H1 (cell line): ENCODE measurements around the gene LY6G5B. TPM values are rescaled to one million over a fixed set of nuclear protein-coding genes. Genes with fewer than 3 reads are reported as not detected.

Source experiments
- CTCF ChIA-PET: fragments of 300-600 bp; sonication (Branson Sonifier 250); formaldehyde crosslinking; loops from one replicate; lab custom pipeline; 2021; ENCODE audit not compliant: partially characterized antibody; lab: Charles Lee
- POLR2A ChIA-PET: fragments of 300-600 bp; sonication (Branson Sonifier 250); formaldehyde crosslinking; loops from one replicate; lab custom pipeline; 2021; ENCODE audit warnings: inconsistent platforms; ENCODE audit not compliant: partially characterized antibody; lab: Charles Lee
- DNase-seq, 2 experiments: peaks; one replicate each; pipeline versions ENCODE4 v3.0.0 to v3.0.0-alpha.2; 2010 to 2022; ENCODE audit warnings: low spot score in 2 of 2, low read depth in 1 of 2, mixed read lengths in 1 of 2
- FAIRE-seq: peaks from 2 replicates; lab custom pipeline; 2011; peaks lifted over from hg19 to GRCh38; lab: Jason Lieb, UNC
- H2AFZ ChIP-seq: 2 replicates; pipeline ENCODE4 v1.8.1; 2012; ENCODE audit warnings: low read length, inconsistent platforms
- H2AK5ac ChIP-seq: 2 replicates; pipeline ENCODE4 v1.6.1; 2013; ENCODE audit warnings: low read depth, low read length
- H2BK120ac ChIP-seq: replicated peaks from 2 replicates; pipeline ENCODE3; 2013; ENCODE audit warnings: low read depth, low read length, inconsistent platforms
- H2BK12ac ChIP-seq: 2 replicates; pipeline ENCODE4 v1.6.1; 2013; ENCODE audit warnings: low read depth, low read length
- H2BK15ac ChIP-seq: 2 replicates; pipeline ENCODE4 v1.6.1; 2013; ENCODE audit warnings: low read length
- H2BK20ac ChIP-seq: 2 replicates; pipeline ENCODE4 v1.6.1; 2013; ENCODE audit warnings: low read length
- H2BK5ac ChIP-seq: 2 replicates; pipeline ENCODE4 v1.6.1; 2013; ENCODE audit warnings: low read depth, low read length
- H3K14ac ChIP-seq: 2 replicates; pipeline ENCODE4 v1.6.1; 2013; ENCODE audit warnings: inconsistent platforms; ENCODE audit not compliant: insufficient read length
- H3K18ac ChIP-seq: 2 replicates; pipeline ENCODE4 v1.6.1; 2013; ENCODE audit warnings: low read length; ENCODE audit errors: extremely low read depth
- H3K23ac ChIP-seq: 2 replicates; pipeline ENCODE4 v1.6.1; 2013; ENCODE audit warnings: inconsistent platforms; ENCODE audit not compliant: insufficient read length
- H3K23me2 ChIP-seq: 2 replicates; pipeline ENCODE4 v1.6.1; 2013; ENCODE audit warnings: low read depth, low read length
- H3K27ac ChIP-seq: 2 replicates; pipeline ENCODE4 v1.6.1; 2011; ENCODE audit warnings: low read depth, low read length, inconsistent platforms
- H3K27me3 ChIP-seq, 4 experiments: replicated peaks in 1 of 4; 1 replicate in 1 of 4; 2 replicates in 3 of 4; pipeline versions ENCODE4 v1.6.1 to v1.8.1; 2011 to 2013; ENCODE audit warnings: low read length in 3 of 4, mild to moderate bottlenecking in 3 of 4, inconsistent platforms in 2 of 4, mixed read lengths in 2 of 4, moderate library complexity in 1 of 4; ENCODE audit not compliant: control insufficient read depth in 3 of 4, insufficient read depth in 3 of 4; ENCODE audit errors: extremely low read depth in 1 of 4
- H3K36me3 ChIP-seq, 4 experiments: 2 replicates each; pipeline versions ENCODE4 v1.6.1 to v1.8.1; 2011 to 2013; ENCODE audit warnings: mild to moderate bottlenecking in 4 of 4, low read length in 3 of 4, moderate library complexity in 2 of 4, control low read depth in 1 of 4, inconsistent platforms in 1 of 4; ENCODE audit not compliant: insufficient read depth in 4 of 4, control insufficient read depth in 2 of 4
- H3K4ac ChIP-seq: replicated peaks from 2 replicates; pipeline ENCODE3; 2013; ENCODE audit warnings: low read length, low read depth, mixed read lengths, inconsistent platforms; ENCODE audit not compliant: insufficient read length
- H3K4me1 ChIP-seq, 4 experiments: replicated peaks in 1 of 4; 1 replicate in 1 of 4; 2 replicates in 3 of 4; pipeline versions ENCODE4 v1.6.1 to v1.8.1; 2011 to 2013; ENCODE audit warnings: low read length in 3 of 4, inconsistent platforms in 2 of 4, mixed read lengths in 1 of 4; ENCODE audit not compliant: insufficient read depth in 4 of 4, control insufficient read depth in 3 of 4
- H3K4me2 ChIP-seq, 2 experiments: 2 replicates each; pipeline versions ENCODE4 v1.6.1 to v1.8.1; 2011 to 2013; ENCODE audit warnings: low read depth in 2 of 2, low read length in 2 of 2, control low read depth in 1 of 2, inconsistent platforms in 1 of 2, mild to moderate bottlenecking in 1 of 2; ENCODE audit not compliant: insufficient read depth in 1 of 2
- H3K4me3 ChIP-seq, 4 experiments: fragments of 200-600, 300-600 bp in 1 of 4; sonication (generic), shearing (Covaris generic), sonication (Bioruptor Twin) in 1 of 4; 2 replicates each; pipeline versions ENCODE4 v1.5.1 to v1.8.1; 2011 to 2016; ENCODE audit warnings: low read length in 4 of 4, low read depth in 3 of 4, control low read depth in 2 of 4, inconsistent platforms in 2 of 4, mild to moderate bottlenecking in 2 of 4, mixed read lengths in 1 of 4, moderate library complexity in 1 of 4; ENCODE audit not compliant: insufficient read depth in 2 of 4; ENCODE audit errors: extremely low read depth in 1 of 4
- H3K56ac ChIP-seq: replicated peaks from 2 replicates; pipeline ENCODE3; 2013; ENCODE audit warnings: low read depth, mild to moderate bottlenecking, mixed read lengths, low read length, inconsistent platforms; ENCODE audit not compliant: insufficient read length
- H3K79me1 ChIP-seq: 2 replicates; pipeline ENCODE4 v1.6.1; 2013; ENCODE audit warnings: low read depth, low read length, control low read depth
- H3K79me2 ChIP-seq, 2 experiments: 2 replicates each; pipeline versions ENCODE4 v1.6.1 to v1.8.1; 2012 to 2013; ENCODE audit warnings: low read length in 2 of 2, mild to moderate bottlenecking in 2 of 2, inconsistent platforms in 1 of 2; ENCODE audit not compliant: insufficient read depth in 2 of 2, control insufficient read depth in 1 of 2
- H3K9ac ChIP-seq, 4 experiments: replicated peaks in 1 of 4; 1 replicate in 1 of 4; 2 replicates in 3 of 4; pipeline versions ENCODE4 v1.6.1 to v1.8.1; 2011 to 2013; ENCODE audit warnings: low read depth in 3 of 4, low read length in 3 of 4, control low read depth in 2 of 4, mild to moderate bottlenecking in 2 of 4, moderate library complexity in 2 of 4, inconsistent platforms in 1 of 4; ENCODE audit errors: extremely low read depth in 1 of 4
- H3K9me3 ChIP-seq, 2 experiments: 2 replicates each; pipeline versions ENCODE4 v1.6.1 to v1.8.1; 2012 to 2013; ENCODE audit warnings: mild to moderate bottlenecking in 2 of 2, moderate library complexity in 2 of 2, control low read depth in 1 of 2, inconsistent platforms in 1 of 2, low read depth in 1 of 2, low read length in 1 of 2, mixed read lengths in 1 of 2; ENCODE audit not compliant: insufficient read depth in 2 of 2
- H4K20me1 ChIP-seq, 2 experiments: replicated peaks in 1 of 2; 2 replicates each; pipeline versions ENCODE3 to v1.8.1; 2011 to 2013; ENCODE audit warnings: inconsistent platforms in 2 of 2, low read length in 2 of 2, mild to moderate bottlenecking in 1 of 2; ENCODE audit not compliant: insufficient read depth in 2 of 2, control insufficient read depth in 1 of 2
- H4K5ac ChIP-seq: 2 replicates; pipeline ENCODE4 v1.6.1; 2013; ENCODE audit warnings: low read length, low read depth, mixed read lengths, inconsistent platforms; ENCODE audit not compliant: insufficient read length
- H4K8ac ChIP-seq: 2 replicates; pipeline ENCODE4 v1.8.0; 2013; ENCODE audit warnings: mild to moderate bottlenecking, moderate library complexity, low read length, inconsistent platforms; ENCODE audit not compliant: insufficient read depth; ENCODE audit errors: extremely low read depth
- H4K91ac ChIP-seq: replicated peaks from 2 replicates; pipeline ENCODE3; 2013; ENCODE audit warnings: low read length, mixed read lengths, inconsistent platforms; ENCODE audit not compliant: insufficient read length
- HDAC6 ChIP-seq: IDR thresholded peaks from one replicate; pipeline ENCODE4 v1.7.1; 2012; ENCODE audit warnings: low read depth, mild to moderate bottlenecking, inconsistent platforms, low read length, moderate library complexity
- POLR2A ChIP-seq, 2 experiments: IDR thresholded peaks; 1 replicate in 1 of 2; 2 replicates in 1 of 2; pipeline ENCODE4 v1.6.1; 2011; ENCODE audit warnings: low read depth in 2 of 2, low read length in 2 of 2, mild to moderate bottlenecking in 2 of 2; ENCODE audit errors: control extremely low read depth in 1 of 2
- WGBS, 2 experiments: shearing (Covaris generic) in 1 of 2; methylation state at CpG; one replicate each; pipeline versions ENCODE4 v1.1.6 to v1.1.7; 2013 to 2015; ENCODE audit warnings: low lambda C conversion rate in 2 of 2, mixed read lengths in 2 of 2, inconsistent platforms in 1 of 2, low coverage in 1 of 2, missing lambda C conversion rate in 1 of 2; ENCODE audit not compliant: insufficient replicate concordance in 2 of 2, insufficient coverage in 1 of 2, insufficient read length in 1 of 2; ENCODE audit errors: extremely low coverage in 1 of 2, missing lambda C conversion rate in 1 of 2; 5-methylcytosine and 5-hydroxymethylcytosine counted together
- polyA plus RNA-seq, 7 experiments: library from polyadenylated mRNA; depleted of rRNA in 3 of 7; stranded (reverse) in 5 of 7; unstranded in 2 of 7; fragments of >200 nt in 5 of 7; fragments of 200-250 nt in 2 of 7; gene quantifications; 1 replicate in 5 of 7; 2 replicates in 1 of 7; 4 replicates in 1 of 7; pipeline versions ENCODE4 v1.2.1 to v1.2.3, GENCODE V29; 2011 to 2013; ENCODE audit warnings: missing spikeins in 2 of 7, mixed read lengths in 2 of 7
- total RNA-seq: library from RNA; stranded (reverse); fragmentation: NEBNext Ultra II Directional; extraction: Animal tissue kit (Norgen Biotek cat#: 25700); gene quantifications from 2 replicates; pipeline ENCODE4 v1.2.1, GENCODE V29; 2021

Gene LY6G5B
- total and polyA plus RNA-seq, 2 of the 8 experiments (the other 6 are each of a cell fraction or from before 2014, with no cell fraction given) = 10.6 to 12.6 TPM

- CTCF ChIA-PET = interaction anchor here (1.4 to 3.2 kb wide), 3 partner anchors 9 to 43 kb away, joined by 3 to 10 read pairs (median 3); partner anchors contain the start of genes LST1 and LY6G5B
- H4K91ac ChIP-seq = no peak overlapping the region
Observed at GRCh38 chr6:31629014-31629413, 40.8 kb upstream of the LY6G5B start.

More at GRCh38 chr6:31629014-31629413, 40.8 kb upstream of the LY6G5B start:
- no peaks in the 10 kb centered on the region for H3K4me1 ChIP-seq
- no peak for DNase-seq
- no peaks in the 10 kb centered on the region for H3K23me2 ChIP-seq
- peaks cover 80 to 100% (median 97%) of the 10 kb centered on the region in 4 experiments for H3K36me3 ChIP-seq
- no peak overlapping the region for H3K27ac ChIP-seq
- H2BK5ac ChIP-seq = no peak overlapping the region
- H3K9ac ChIP-seq = no peak overlapping the region
- no peak for TF ChIP-seq HDAC6
- TF ChIP-seq POLR2A (IDR thresholded peaks at IDR 0.05; ENCODE audit: control extremely low read depth in 1 of 2, low read depth in 2 of 2, low read length in 2 of 2) = 0 out of 3 replicates have a peak, but pooled peaks of 1 of the 2 experiments have one; percentile 11
- TF ChIP-seq, all 59 proteins: peak for 1
- Histone ChIP-seq H4K20me1 (peaks cover 12 to 24% of the 10 kb centered on the region in 2 experiments), H3K79me2 (peaks cover 0 to 16% of the 10 kb centered on the region in 2 experiments; a peak in 3 of 4 replicates), H3K4ac (no peak overlapping the region), H3K27me3 (no peaks in the 10 kb centered on the region), H2BK20ac (no peak overlapping the region), H3K4me2 (no peak overlapping the region), H4K5ac (no peak overlapping the region), H2AFZ (no peak overlapping the region), H4K8ac (no peak overlapping the region), H2AK5ac (no peak overlapping the region), H3K79me1 (peaks cover 18% of the 10 kb centered on the region; the same call in 1 of the 2 replicates), H2BK12ac (no peak overlapping the region), H3K4me3 (no peak overlapping the region), H2BK120ac (no peak overlapping the region), H2BK15ac (no peak overlapping the region), H3K14ac (no peak overlapping the region), H3K18ac (no peak overlapping the region), H3K56ac (no peak overlapping the region), H3K9me3 (no peaks in the 10 kb centered on the region), H3K23ac (no peak overlapping the region)
- 94% methylated on average over 7 of the region's 7 CpGs; no CpG with 5 or more reads in 1 of the 2 experiments for WGBS, 2 experiments
- FAIRE-seq = no peak
- POLR2A ChIA-PET = interaction anchor here (1.4 to 34.9 kb wide), 5 partner anchors 10 to 103 kb away, joined by 4 to 883 read pairs (median 173); partner anchors contain the start of genes APOM, BAG6, C6orf47 and CSNK2B
